Trophoblast cell (in vitro differentiated cells and primary cell): ENCODE results near the gene PACS2.
"Not testable (repeated sequence)": the region's sequence is repeated elsewhere in the genome, so short reads cannot be mapped to it uniquely, and the experiment has no call there.

Experiments used
- DNase-seq, 2 donors: peaks; one replicate each; pipeline ENCODE4 v3.0.0-alpha.2; 2016
- H2AFZ ChIP-seq: 2 replicates; pipeline ENCODE4 v1.6.1; 2013; ENCODE audit warnings: low read length, moderate library complexity, mild to moderate bottlenecking; ENCODE audit not compliant: insufficient read depth, poor library complexity
- H2AK5ac ChIP-seq: 2 replicates; pipeline ENCODE4 v1.6.1; 2013; ENCODE audit warnings: mild to moderate bottlenecking, low read length
- H2BK120ac ChIP-seq: 2 replicates; pipeline ENCODE4 v1.6.1; 2013; ENCODE audit warnings: low read length, mild to moderate bottlenecking, moderate library complexity; ENCODE audit not compliant: insufficient read depth, poor library complexity
- H2BK12ac ChIP-seq: 2 replicates; pipeline ENCODE4 v1.6.1; 2013; ENCODE audit warnings: mild to moderate bottlenecking, low read length, moderate library complexity
- H2BK5ac ChIP-seq: 2 replicates; pipeline ENCODE4 v1.6.1; 2013; ENCODE audit warnings: low read length, low read depth, moderate library complexity, mild to moderate bottlenecking; ENCODE audit not compliant: poor library complexity
- H3K14ac ChIP-seq: 2 replicates; pipeline ENCODE4 v1.6.1; 2013; ENCODE audit warnings: mild to moderate bottlenecking, low read length
- H3K18ac ChIP-seq: 2 replicates; pipeline ENCODE4 v1.6.1; 2013; ENCODE audit warnings: mild to moderate bottlenecking, low read length
- H3K23ac ChIP-seq: 2 replicates; pipeline ENCODE4 v1.6.1; 2013; ENCODE audit warnings: low read length
- H3K27ac ChIP-seq: 2 replicates; pipeline ENCODE4 v1.5.1; 2013; ENCODE audit warnings: low read depth, mild to moderate bottlenecking, inconsistent platforms, low read length, moderate library complexity
- H3K27me3 ChIP-seq: 2 replicates; pipeline ENCODE4 v1.6.1; 2013; ENCODE audit warnings: inconsistent platforms, mild to moderate bottlenecking, low read length, moderate library complexity; ENCODE audit not compliant: insufficient read depth
- H3K36me3 ChIP-seq, 2 experiments: 1 replicate in 1 of 2; 2 replicates in 1 of 2; pipeline ENCODE4 v1.6.1; 2013; ENCODE audit warnings: low read length in 2 of 2, mild to moderate bottlenecking in 2 of 2, moderate library complexity in 1 of 2; ENCODE audit not compliant: insufficient read depth in 2 of 2, control insufficient read depth in 1 of 2
- H3K4ac ChIP-seq: 2 replicates; pipeline ENCODE4 v1.6.1; 2013; ENCODE audit warnings: low read depth, mild to moderate bottlenecking, low read length, moderate library complexity
- H3K4me1 ChIP-seq, 2 experiments: 1 replicate in 1 of 2; 2 replicates in 1 of 2; pipeline ENCODE4 v1.6.1; 2013; ENCODE audit warnings: low read length in 2 of 2, mild to moderate bottlenecking in 2 of 2, moderate library complexity in 1 of 2; ENCODE audit not compliant: insufficient read depth in 2 of 2, control insufficient read depth in 1 of 2
- H3K4me2 ChIP-seq: 2 replicates; pipeline ENCODE4 v1.6.1; 2013; ENCODE audit warnings: inconsistent platforms, mild to moderate bottlenecking, low read length, moderate library complexity
- H3K4me3 ChIP-seq: 2 replicates; pipeline ENCODE4 v1.5.1; 2013; ENCODE audit warnings: mild to moderate bottlenecking, low read depth, low read length, inconsistent platforms
- H3K79me1 ChIP-seq: one replicate; pipeline ENCODE4 v1.6.1; 2013; ENCODE audit warnings: low read length
- H3K79me2 ChIP-seq: 2 replicates; pipeline ENCODE4 v1.6.1; 2013; ENCODE audit warnings: low read length, mild to moderate bottlenecking; ENCODE audit not compliant: control insufficient read depth, insufficient read depth, poor library complexity
- H3K9ac ChIP-seq: 2 replicates; pipeline ENCODE4 v1.6.1; 2013; ENCODE audit warnings: mild to moderate bottlenecking, low read length
- H3K9me3 ChIP-seq: 2 replicates; pipeline ENCODE4 v1.6.1; 2013; ENCODE audit warnings: low read depth, mild to moderate bottlenecking, control low read depth, inconsistent platforms, low read length; ENCODE audit not compliant: insufficient read depth
- H4K12ac ChIP-seq: 2 replicates; pipeline ENCODE4 v1.6.1; 2013; ENCODE audit warnings: low read depth, mild to moderate bottlenecking, low read length, moderate library complexity
- H4K8ac ChIP-seq: 2 replicates; pipeline ENCODE4 v1.6.1; 2013; ENCODE audit warnings: low read depth, mild to moderate bottlenecking, low read length, moderate library complexity
- H4K91ac ChIP-seq: one replicate; pipeline ENCODE4 v1.6.1; 2013; ENCODE audit warnings: low read depth, mild to moderate bottlenecking, low read length, moderate library complexity
- WGBS: extraction: QIAGEN DNeasy Blood & Tissue Kit; methylation state at CpG from one replicate; pipeline ENCODE4 v1.1.7; 2013; ENCODE audit warnings: missing lambda C conversion rate; ENCODE audit not compliant: insufficient read length, insufficient coverage; ENCODE audit errors: extremely low coverage; 5-methylcytosine and 5-hydroxymethylcytosine counted together

The PACS2 gene

GRCh38 chr14:105285174-105285573 lies 29.4 kb upstream of the PACS2 start:
- H3K4me1 ChIP-seq, result no peaks in the 10 kb centered on the region
- no peak overlapping the region for H3K14ac ChIP-seq
- H4K12ac ChIP-seq, result no peak overlapping the region
- H3K4me2 ChIP-seq, result no peak overlapping the region
- no CpG with 5 or more reads among the region's 8 CpGs for whole genome bisulfite sequencing
- H2AK5ac ChIP-seq, result no peak overlapping the region
- no peaks in the 10 kb centered on the region for H3K9me3 ChIP-seq
- H3K18ac ChIP-seq, result no peak overlapping the region
- no peak overlapping the region for H3K23ac ChIP-seq
- no peaks in the 10 kb centered on the region for H3K27me3 ChIP-seq
- H4K91ac ChIP-seq, result no peak overlapping the region
- H3K79me1 ChIP-seq, result no peaks in the 10 kb centered on the region
- H2BK120ac ChIP-seq, result no peak overlapping the region
- H3K27ac ChIP-seq, result no peak overlapping the region
- DNase-seq, result no peak
- H2BK5ac ChIP-seq, result no peak overlapping the region
- no peak overlapping the region for H2AFZ ChIP-seq
- peaks cover 0 to 5% of the 10 kb centered on the region in 2 experiments for H3K36me3 ChIP-seq
- H2BK12ac ChIP-seq, result no peak overlapping the region
- no peaks in the 10 kb centered on the region for H3K79me2 ChIP-seq
- no peak overlapping the region for H4K8ac ChIP-seq
- no peak overlapping the region for H3K4me3 ChIP-seq
- H3K9ac ChIP-seq, result no peak overlapping the region
- no peak overlapping the region for H3K4ac ChIP-seq

DNA sequence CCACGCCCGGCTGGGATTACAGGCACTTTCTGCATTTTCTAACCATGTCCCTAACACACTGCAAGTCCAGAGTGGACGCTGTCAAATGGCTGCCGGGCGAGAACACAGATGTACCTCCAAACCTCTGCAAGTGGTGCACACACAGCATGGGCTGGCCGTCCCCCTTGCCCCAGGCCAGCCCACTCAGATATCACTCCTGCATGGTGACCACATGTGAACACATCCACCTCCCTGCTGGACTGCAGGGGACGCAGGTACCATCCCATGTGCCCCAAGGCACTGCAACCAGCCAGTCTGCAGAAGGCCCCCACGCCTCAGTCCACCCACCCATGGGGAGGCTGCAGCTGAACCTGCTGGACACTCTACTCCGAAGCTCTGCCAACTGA lies 27.8 kb upstream of the PACS2 start:
- Histone ChIP-seq H3K27me3 (no peaks in the 10 kb centered on the region), H3K4me2 (no peak overlapping the region), H3K36me3 (peaks cover 0 to 5% of the 10 kb centered on the region in 2 experiments), H3K9me3 (no peaks in the 10 kb centered on the region), H4K8ac (no peak overlapping the region), H3K4me3 (no peak overlapping the region), H3K79me2 (no peaks in the 10 kb centered on the region), H3K4me1 (no peaks in the 10 kb centered on the region), H3K4ac (no peak overlapping the region), H3K79me1 (no peaks in the 10 kb centered on the region), H2BK120ac (no peak overlapping the region), H2BK5ac (no peak overlapping the region), H3K18ac (no peak overlapping the region), H4K12ac (no peak overlapping the region), H3K23ac (no peak overlapping the region), H3K9ac (no peak overlapping the region), H3K14ac (no peak overlapping the region), H2BK12ac (no peak overlapping the region), H4K91ac (no peak overlapping the region), H2AK5ac (no peak overlapping the region), H2AFZ (no peak overlapping the region), H3K27ac (no peak overlapping the region)
- DNase-seq, result no peak
- WGBS, result no CpG with 5 or more reads among the region's 9 CpGs

DNA sequence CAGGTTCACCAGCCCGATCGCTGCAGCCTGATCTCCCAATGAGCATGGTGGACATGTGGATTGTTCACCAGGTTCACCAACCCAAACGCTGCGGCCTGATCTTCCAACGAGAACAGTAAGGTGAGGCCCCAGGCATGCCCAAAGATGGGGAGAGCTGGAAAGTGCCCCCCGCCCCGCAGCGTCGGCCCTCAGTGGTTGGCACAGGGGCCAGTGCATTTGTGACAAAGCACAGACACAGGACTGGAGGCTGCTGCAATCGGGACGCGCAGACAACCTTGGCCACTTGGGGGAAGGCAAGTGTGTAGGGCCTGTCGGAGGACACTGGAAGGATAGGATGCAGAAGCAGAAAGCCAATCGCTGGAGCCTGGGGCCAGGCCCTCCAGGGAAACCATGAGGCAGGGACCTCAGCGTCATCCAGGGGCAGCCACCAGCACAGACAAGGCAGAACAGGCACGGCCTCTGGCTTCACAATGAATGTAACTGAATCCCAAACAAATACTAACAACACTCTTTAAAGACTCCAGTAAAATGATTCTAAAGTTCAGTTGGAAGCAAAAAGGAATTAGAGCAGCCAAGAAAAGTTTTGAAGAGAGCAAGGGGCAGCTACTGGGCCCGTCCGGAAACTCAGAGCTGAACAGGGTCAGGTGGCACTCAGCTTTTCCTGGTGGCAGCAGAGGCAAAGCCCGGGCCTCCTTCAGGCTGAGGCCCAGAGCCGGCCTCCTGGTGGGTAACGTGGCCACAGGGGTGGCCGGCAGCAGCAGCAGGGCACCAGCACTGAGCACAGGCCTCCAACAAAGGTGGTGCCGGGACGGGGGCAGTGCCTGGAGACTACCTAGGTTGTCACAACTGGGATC lies 27.1 kb upstream of the PACS2 start:
- Histone ChIP-seq H2BK5ac (no peak overlapping the region), H2BK120ac (no peak overlapping the region), H3K36me3 (peaks cover 0 to 5% of the 10 kb centered on the region in 2 experiments), H3K79me2 (no peaks in the 10 kb centered on the region), H3K4ac (no peak overlapping the region), H3K4me3 (no peak overlapping the region), H4K8ac (no peak overlapping the region), H2AK5ac (no peak overlapping the region), H3K14ac (no peak overlapping the region), H2AFZ (no peak overlapping the region), H4K12ac (no peak overlapping the region), H3K4me2 (no peak overlapping the region), H3K27ac (no peak overlapping the region), H3K27me3 (no peaks in the 10 kb centered on the region), H3K9ac (no peak overlapping the region), H3K23ac (no peak overlapping the region), H3K79me1 (no peaks in the 10 kb centered on the region), H3K4me1 (no peaks in the 10 kb centered on the region), H3K9me3 (no peaks in the 10 kb centered on the region), H2BK12ac (no peak overlapping the region), H3K18ac (no peak overlapping the region), H4K91ac (no peak overlapping the region)
- no peak for DNase-seq
- no CpG with 5 or more reads among the region's 24 CpGs for WGBS

GRCh38 chr14:105288936-105289335 lies 25.6 kb upstream of the PACS2 start:
- H2BK120ac ChIP-seq, H3K23ac ChIP-seq, H3K4ac ChIP-seq, H2AK5ac ChIP-seq, DNase-seq, H3K27ac ChIP-seq, H3K4me3 ChIP-seq, H3K14ac ChIP-seq, H3K18ac ChIP-seq, H2BK12ac ChIP-seq, H3K27me3 ChIP-seq, H4K8ac ChIP-seq, H3K79me1 ChIP-seq, H3K4me1 ChIP-seq, H2BK5ac ChIP-seq, H4K12ac ChIP-seq, H2AFZ ChIP-seq, H3K9ac ChIP-seq, H3K4me2 ChIP-seq, H3K36me3 ChIP-seq, H3K9me3 ChIP-seq, H3K79me2 ChIP-seq, H4K91ac ChIP-seq: not testable (repeated sequence)
- no CpG with 5 or more reads among the region's 6 CpGs for WGBS
